CD4-positive, alpha-beta T cell treated with Interleukin-1 beta for 1 hour (primary cell): Measurements from ENCODE around the gene TAOK1.
A peak's percentile ranks its signal among the peaks of the same experiment; 100 is the strongest.

ENCODE experiments used
- DNase-seq, 2 donors: peaks; one replicate each; pipeline ENCODE4 v3.0.0-alpha.2; 2020 to 2022

TAOK1 gene

DNA sequence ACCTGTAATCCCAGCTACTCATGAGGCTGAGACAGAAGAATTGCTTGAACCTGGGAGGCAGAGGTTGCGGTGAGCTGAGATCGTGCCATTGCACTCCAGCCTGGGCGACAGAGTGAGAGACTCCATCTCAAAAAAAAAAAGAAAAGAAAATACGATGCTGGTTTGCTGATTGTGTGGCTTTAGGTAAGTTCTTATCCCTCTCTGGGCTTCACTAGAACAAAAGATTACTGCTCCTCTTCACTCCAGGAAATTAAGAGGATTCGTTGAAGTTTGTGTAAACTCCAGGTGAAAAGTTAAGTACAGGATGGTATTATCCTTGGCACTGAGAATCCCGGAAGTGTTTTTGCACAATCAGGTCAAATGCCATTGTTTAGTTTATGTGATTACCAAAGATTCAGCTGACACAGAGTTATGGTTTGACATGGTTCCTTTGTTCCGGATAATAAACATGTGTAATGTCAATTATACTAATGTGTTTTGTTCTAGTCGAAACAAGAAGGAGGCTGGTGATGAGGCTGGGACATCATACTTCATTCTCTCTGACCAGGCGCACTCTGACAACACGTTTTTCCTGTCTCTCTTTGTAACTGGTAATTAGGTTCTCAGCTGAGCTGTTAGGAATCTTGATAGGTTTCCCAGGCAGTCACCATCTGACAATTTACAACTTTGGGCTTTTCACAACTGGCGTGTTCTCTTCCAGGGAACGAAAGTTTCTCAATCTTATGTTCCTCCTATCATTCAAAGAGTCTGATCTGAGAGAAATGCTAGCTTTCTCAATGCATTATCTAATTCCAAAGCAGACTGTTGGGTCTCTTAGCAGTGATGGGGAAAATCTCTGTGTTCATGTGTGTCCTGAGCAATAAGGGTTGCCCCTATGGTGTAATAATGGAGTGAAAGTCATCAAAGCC is 10.8 kb upstream of the TAOK1 start:
- no peak for DNase-seq

DNA sequence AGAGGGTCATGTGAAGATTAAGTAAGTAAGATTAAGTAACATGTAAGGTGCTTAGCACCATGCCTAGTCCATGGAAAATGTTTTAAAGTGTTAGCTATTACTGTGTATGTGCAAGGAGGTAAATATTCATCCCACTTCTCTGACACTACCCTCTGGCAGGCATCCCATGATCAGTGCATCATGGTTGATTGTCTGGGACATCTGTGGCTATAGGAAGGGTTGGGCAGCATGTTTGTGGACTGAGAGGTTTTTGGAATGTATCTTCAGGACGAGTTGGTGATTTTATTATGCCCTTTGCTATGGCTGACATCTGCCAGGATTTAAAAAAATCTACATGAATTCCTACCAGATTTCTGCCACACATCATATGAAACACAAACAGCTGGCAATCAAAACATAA is 6.5 kb upstream of the TAOK1 start:
- no peak for DNase-seq

DNA sequence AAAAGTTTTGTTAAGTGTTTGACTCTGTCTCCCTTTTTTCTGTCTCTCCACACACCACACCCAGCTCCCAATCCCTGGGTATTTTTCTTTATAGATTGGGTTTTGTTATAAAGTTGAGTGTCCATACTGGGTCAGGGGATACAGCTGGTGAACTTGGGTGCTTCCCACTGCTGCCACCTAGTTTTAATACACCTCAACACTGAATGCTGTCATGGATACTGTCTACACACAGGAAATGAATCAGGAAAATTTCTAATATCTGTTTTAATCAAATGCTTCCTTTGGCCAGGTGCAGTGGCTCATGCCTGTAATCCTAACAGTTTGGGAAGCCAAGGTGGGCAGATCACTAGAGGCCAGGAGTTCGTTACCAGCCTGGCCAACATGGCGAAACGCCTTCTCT is 5.3 kb upstream of the TAOK1 start:
- no peak for DNase-seq

- no peak for DNase-seq
These were observed 3.4 kb upstream of the TAOK1 start for GRCh38 chr17:29386760-29387159.

GRCh38 chr17:29388937-29389336 is 1.2 kb upstream of the TAOK1 start:
- DNase-seq, result no peak

GRCh38 chr17:29390851-29391631 is 878 bp downstream of the TAOK1 start:
- DNase-seq, result peak in 1 of 2 donors; percentile 6

DNA sequence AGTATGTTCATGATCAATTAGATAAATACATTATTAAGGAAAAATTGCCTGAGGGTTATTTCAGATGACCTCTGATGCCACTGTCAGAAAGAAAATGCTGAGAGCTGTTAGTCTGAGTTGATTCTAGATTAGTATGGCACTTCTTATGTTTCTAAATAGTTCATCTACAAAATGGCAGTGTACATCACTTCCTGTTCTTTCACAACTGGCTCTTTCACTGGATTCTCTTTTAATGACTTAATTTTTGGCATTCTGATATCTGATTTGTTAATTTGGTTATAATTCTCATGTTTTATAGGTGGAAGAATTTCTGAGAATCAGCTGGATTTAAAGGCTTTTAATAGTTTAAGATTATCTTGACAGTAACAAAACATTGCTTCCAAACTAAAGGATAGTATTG is 3.3 kb downstream of the TAOK1 start:
- DNase-seq, result no peak

GRCh38 chr17:29394761-29395160 is 4.6 kb downstream of the TAOK1 start:
- no peak for DNase-seq

GRCh38 chr17:29396066-29396465 is 5.9 kb downstream of the TAOK1 start:
- DNase-seq, result no peak

DNA sequence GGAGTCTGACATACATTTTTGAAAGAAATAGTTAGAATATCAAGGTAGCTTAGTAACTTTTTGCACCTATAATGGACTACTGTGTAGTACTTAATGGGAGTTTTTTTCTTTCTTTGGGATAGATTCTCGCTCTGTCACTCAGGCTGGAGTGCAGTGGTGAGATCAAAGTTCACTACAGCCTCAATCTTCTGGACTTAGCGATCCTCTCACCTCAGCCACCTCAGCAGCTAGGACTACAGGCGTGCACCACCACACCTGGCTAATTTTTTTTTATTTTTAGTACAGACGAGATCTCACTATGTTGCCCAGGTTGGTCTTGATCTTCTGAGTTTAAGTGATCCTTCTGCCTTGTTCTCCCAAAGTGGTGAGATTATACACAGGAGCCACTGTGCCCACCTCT is 9.5 kb downstream of the TAOK1 start:
- DNase-seq, result no peak

DNA sequence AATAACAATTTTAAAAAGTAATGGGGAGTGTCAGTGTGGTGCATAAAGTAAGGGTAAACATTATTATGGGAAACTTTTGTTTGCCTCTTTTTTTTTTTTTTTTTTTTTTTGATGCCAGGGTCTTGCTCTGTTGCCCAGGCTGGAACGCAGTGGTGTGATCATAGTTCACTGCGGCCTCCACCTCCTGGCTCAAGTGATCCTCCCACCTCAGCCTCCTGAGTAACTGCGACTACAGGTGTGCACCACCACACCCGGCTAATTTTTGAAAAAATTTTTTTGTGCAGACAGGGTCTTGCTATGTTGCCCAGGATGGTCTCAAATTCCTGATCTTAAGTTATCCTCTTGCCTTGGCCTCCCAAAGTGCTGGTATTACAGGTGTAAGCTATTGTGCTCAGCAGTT is 10.7 kb downstream of the TAOK1 start:
- DNase-seq, result no peak

DNA sequence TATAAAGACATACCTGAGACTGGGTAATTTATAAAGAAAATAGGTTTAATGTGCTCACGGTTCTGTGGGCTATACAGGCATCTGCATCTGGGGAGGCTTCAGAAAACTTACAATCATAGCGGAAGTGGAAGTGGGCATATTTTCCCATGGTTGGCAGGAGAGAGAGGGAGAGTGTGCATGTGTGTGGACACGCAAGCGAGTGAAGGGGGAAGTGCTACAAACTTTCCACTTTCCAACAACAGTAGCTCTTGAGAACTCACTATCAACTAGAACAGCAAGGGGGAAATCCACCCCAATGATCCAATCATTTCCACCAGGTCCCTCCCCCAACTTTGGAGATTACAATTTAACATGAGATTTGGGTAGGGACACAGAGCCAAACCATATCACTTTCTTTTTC is 11.1 kb downstream of the TAOK1 start:
- peak in 1 of 2 donors; percentile 4 for DNase-seq

- DNase-seq, result no peak
These were observed 17.7 kb downstream of the TAOK1 start for GRCh38 chr17:29407856-29408255.

DNA sequence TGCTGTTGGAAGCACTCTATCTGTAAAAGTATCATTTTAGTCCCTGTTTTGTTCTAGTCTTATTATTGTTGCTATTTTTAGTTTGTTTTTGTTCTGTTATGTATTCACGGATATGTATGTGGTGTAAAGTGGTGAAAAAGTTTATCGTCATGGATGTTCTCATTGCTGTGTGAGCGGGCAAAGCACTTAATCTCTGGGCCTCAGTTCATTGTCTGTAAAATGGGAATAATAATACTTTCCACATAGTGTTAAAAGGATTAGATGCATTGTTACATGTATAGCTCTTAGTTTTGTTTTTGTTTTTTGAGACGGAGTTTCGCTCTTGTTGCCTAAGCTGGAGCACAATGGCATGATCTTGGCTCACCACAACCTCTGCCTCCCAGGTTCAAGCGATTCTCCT is 19.8 kb downstream of the TAOK1 start:
- DNase-seq, result no peak

DNA sequence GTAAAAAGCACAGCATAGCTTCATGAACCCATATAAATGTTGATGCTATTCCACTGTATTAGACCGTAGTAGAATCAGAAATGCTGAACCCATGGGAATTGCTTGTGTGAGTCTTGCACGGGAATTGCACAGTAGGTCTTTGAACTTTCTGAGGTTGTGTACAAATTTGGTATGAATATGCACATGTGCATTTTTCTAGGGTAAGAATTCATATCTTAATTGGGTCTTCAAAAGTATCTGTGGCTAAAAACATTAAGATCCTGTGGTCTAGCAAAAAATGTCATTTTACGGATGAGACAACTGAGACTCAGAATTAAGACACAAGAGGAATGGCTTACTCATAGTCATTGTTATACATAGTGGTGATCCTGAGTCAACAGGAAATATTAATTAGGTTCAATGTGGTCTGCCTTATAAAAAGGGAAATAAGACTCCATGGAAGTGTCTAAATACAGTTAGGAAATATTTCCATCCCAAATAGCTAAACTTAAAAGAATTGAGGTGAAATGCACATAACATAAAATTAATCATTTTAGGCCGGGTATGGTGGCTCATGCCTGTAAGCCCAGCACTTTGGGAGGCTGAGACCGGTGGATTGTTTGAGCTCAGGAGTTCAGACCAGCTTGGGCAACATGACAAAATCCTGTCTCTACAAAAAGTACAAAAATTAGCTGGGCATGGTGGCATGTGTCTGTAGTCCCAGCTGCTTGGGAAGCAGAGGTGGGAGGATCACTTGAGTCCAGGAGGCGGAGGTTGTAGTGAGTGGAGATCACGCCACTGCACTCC is 22.8 kb downstream of the TAOK1 start:
- no peak for DNase-seq

- DNase-seq, result no peak
These were observed 30.0 kb downstream of the TAOK1 start for GRCh38 chr17:29420128-29420527.

DNA sequence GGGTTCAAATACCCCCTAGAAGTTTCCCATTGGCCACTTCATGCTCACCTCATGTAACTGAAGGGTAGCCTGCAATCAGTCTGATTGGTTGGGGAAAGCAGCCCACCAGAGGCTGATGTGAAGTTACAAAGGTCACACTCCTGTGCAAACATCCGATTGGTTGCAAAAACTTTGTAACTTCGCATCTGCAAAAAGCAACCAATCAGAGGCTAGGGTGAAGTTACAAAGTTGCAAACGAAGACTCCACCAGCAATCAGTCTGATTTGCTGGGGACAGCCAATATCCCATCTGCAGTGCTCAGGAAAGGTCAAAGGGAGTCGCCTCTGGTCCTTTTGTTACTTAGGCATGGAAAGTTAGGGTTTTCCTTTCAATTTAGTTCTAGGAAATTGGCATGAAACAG is 40.1 kb downstream of the TAOK1 start:
- DNase-seq, result no peak

GRCh38 chr17:29433541-29433940 is 43.4 kb downstream of the TAOK1 start:
- DNase-seq, result no peak

- no peak for DNase-seq
These were observed 44.4 kb downstream of the TAOK1 start for GRCh38 chr17:29434550-29434949.

DNA sequence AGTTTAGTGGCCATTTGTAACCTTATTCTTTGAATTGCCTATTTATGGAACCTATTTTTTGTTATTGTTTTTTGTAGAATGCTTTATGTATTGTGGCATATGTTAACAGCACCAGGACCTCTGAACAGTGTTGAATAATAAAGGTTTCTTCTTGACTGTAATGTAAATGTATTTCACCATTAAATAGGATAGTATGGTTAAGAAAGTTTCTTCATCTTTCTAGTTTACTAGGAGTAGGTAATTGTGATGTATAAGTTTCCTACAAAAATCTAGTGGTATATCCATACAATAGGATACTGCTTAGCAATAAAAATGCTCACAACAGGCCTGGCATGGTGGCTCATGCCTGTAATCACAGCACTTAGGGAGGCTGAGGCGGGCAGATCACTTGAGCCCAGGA is 52.3 kb downstream of the TAOK1 start:
- DNase-seq, result no peak

DNA sequence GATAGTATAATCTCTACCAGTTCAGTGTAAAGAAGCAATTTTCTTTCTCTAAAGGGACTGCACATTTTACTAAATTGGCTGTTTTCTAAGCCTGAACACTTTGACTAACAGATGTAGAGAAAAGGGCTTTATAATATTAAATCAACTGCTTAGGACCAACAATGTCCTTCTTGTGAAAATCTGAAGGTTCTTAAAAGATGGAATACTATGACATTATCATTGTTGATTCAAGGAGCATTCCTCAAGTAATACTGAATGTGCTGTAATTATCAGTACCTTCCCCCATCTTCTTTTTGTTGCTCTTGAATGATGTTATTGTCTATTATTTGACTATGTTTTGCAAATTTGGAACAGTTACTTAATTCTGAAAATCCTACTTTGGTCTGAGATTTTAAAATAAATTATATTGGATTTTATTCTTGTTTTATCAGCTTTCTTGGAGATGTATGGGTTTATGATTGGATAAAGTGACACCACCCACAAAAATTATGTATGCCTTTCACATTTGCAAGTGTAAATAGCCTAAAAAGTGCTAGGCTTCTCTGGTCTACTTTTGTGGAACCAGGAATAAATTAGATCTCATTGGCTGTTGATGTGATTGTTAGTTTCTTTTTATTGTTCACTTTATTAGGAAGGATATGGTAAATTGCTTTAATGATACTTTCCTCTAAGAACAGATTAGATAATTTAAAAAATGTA is 53.0 kb downstream of the TAOK1 start:
- no peak for DNase-seq

- DNase-seq, result no peak
These were observed 54.4 kb downstream of the TAOK1 start for GRCh38 chr17:29444589-29444988.

- no peak for DNase-seq
These were observed 55.7 kb downstream of the TAOK1 start for GRCh38 chr17:29445844-29446243.
